OCI-LY7 (cell line): ENCODE data around the gene ACER3.

Experiments
- EZH2phosphoT487 ChIP-seq: fragments of 200-600 bp; sonication (generic); IDR thresholded peaks from 2 replicates; pipeline ENCODE4 v1.6.1; 2018; ENCODE audit warnings: low read depth, borderline replicate concordance, mild to moderate bottlenecking, mixed run types, antibody characterized with exemption, low read length, moderate library complexity, mixed read lengths
- TF ChIP-seq, protein P1 (sequence below): fragments of 200-600 bp; sonication (generic); conservative IDR thresholded peaks from 2 replicates; pipeline ENCODE4 v1.5.1; 2014; ENCODE audit warnings: mild to moderate bottlenecking, antibody characterized with exemption, low read length, moderate library complexity, mixed read lengths

DNA sequence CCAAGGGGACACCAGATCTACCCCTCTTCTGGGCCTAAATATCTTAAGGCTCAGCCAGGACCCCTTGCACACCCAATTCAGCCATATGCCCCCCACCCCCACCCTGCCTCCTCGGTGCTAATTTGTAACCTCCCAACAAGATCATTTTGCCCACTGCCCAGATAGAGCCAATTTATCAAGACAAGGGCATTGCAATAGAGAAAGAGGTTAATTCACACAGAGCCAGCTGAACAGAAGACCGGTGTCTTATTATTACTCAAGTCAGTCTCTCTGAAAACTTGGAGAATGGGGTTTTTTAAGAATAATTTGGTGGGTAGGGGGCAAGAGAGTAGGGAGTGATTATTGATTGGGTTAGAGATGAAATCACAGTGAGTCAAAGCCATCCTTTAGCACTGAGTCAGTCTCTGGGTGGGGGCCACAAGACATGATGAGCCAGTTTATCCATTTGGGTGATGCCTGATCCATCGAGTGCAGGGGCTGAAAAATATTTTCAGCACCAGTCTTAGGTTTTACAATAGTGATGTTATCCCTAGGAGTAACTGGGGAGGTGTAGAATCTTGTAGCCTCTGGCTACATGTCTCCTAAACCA lies 196.2 kb downstream of the ACER3 start:
- TF ChIP-seq, protein P1, sequence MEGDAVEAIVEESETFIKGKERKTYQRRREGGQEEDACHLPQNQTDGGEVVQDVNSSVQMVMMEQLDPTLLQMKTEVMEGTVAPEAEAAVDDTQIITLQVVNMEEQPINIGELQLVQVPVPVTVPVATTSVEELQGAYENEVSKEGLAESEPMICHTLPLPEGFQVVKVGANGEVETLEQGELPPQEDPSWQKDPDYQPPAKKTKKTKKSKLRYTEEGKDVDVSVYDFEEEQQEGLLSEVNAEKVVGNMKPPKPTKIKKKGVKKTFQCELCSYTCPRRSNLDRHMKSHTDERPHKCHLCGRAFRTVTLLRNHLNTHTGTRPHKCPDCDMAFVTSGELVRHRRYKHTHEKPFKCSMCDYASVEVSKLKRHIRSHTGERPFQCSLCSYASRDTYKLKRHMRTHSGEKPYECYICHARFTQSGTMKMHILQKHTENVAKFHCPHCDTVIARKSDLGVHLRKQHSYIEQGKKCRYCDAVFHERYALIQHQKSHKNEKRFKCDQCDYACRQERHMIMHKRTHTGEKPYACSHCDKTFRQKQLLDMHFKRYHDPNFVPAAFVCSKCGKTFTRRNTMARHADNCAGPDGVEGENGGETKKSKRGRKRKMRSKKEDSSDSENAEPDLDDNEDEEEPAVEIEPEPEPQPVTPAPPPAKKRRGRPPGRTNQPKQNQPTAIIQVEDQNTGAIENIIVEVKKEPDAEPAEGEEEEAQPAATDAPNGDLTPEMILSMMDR = no peak
- TF ChIP-seq EZH2phosphoT487 = no peak
